SK-N-SH (cell line): ENCODE measurements around the gene TNFRSF14. TPM values are rescaled to one million over a fixed set of nuclear protein-coding genes. Genes with fewer than 3 reads are reported as not detected.

Source experiments
- CTCF ChIA-PET: fragments of 300-600, 350-600 bp; formaldehyde crosslinking; extraction: SDS; loops from one replicate; lab custom pipeline; 2021; lab: Yijun Ruan, JAX
- POLR2A ChIA-PET: fragments of 350-600 bp; sonication (Branson Sonifier 250); formaldehyde crosslinking; extraction: SDS; loops from one replicate; lab custom pipeline; 2020; ENCODE audit warnings: antibody characterized with exemption, inconsistent platforms; lab: Yijun Ruan, JAX
- DNase-seq: peaks from one replicate; pipeline ENCODE4 v3.0.0; 2012
- H2AFZ ChIP-seq: fragments of 200-600 bp; sonication (generic); 2 replicates; pipeline ENCODE4 v1.8.1; 2016; ENCODE audit warnings: antibody characterized with exemption, mild to moderate bottlenecking, low read depth
- H3F3A ChIP-seq: fragments of 200-600 bp; sonication (generic); replicated peaks from 2 replicates; pipeline ENCODE3; 2016; ENCODE audit warnings: antibody characterized with exemption, mild to moderate bottlenecking; ENCODE audit not compliant: insufficient read depth
- H3K27ac ChIP-seq, 2 experiments: fragments of 200-500 bp in 1 of 2; fragments of 200-600 bp in 1 of 2; sonication (Bioruptor generic) in 1 of 2; sonication (generic), shearing (Covaris generic) in 1 of 2; 2 replicates each; pipeline versions ENCODE4 v1.5.1 to v1.6.1; 2014 to 2016; ENCODE audit warnings: low read depth in 2 of 2, inconsistent platforms in 1 of 2, low read length in 1 of 2, mild to moderate bottlenecking in 1 of 2, mixed read lengths in 1 of 2
- H3K27me3 ChIP-seq: fragments of 200-600 bp; sonication (generic), shearing (Covaris generic); 2 replicates; pipeline ENCODE4 v1.6.1; 2016; ENCODE audit warnings: mixed run types; ENCODE audit not compliant: insufficient read depth
- H3K36me3 ChIP-seq, 2 experiments: fragments of 200-500 bp in 1 of 2; fragments of 200-600 bp in 1 of 2; sonication (Bioruptor generic) in 1 of 2; sonication (generic) in 1 of 2; replicated peaks in 1 of 2; 2 replicates each; pipeline versions ENCODE3 to v1.5.1; 2014 to 2016; ENCODE audit warnings: low read length in 1 of 2, mild to moderate bottlenecking in 1 of 2; ENCODE audit not compliant: insufficient read depth in 2 of 2, control insufficient read depth in 1 of 2
- H3K4me1 ChIP-seq, 2 experiments: fragments of 200-500 bp in 1 of 2; fragments of 200-600 bp in 1 of 2; sonication (Bioruptor generic) in 1 of 2; sonication (generic), shearing (Covaris generic) in 1 of 2; 2 replicates each; pipeline versions ENCODE4 v1.5.1 to v1.6.1; 2014 to 2016; ENCODE audit warnings: low read depth in 1 of 2, low read length in 1 of 2, mixed run types in 1 of 2; ENCODE audit not compliant: insufficient read depth in 2 of 2, control insufficient read depth in 1 of 2
- H3K4me2 ChIP-seq: fragments of 200-600 bp; sonication (generic), shearing (Covaris generic); 2 replicates; pipeline ENCODE4 v1.6.1; 2017; ENCODE audit warnings: mixed run types
- H3K4me3 ChIP-seq, 2 experiments: fragments of 200-500 bp in 1 of 2; fragments of 200-600 bp in 1 of 2; sonication (Bioruptor generic) in 1 of 2; sonication (generic), shearing (Covaris generic) in 1 of 2; 2 replicates each; pipeline versions ENCODE4 v1.5.1 to v1.8.1; 2014 to 2016; ENCODE audit warnings: low read depth in 2 of 2, inconsistent platforms in 1 of 2, low read length in 1 of 2, mild to moderate bottlenecking in 1 of 2, mixed read lengths in 1 of 2, moderate library complexity in 1 of 2
- H3K79me2 ChIP-seq: fragments of 200-600 bp; sonication (generic); 2 replicates; pipeline ENCODE4 v1.8.1; 2017; ENCODE audit warnings: mild to moderate bottlenecking; ENCODE audit not compliant: insufficient read depth
- H3K9ac ChIP-seq: fragments of 200-600 bp; sonication (generic); 2 replicates; pipeline ENCODE4 v1.6.1; 2017; ENCODE audit warnings: mixed run types
- H3K9me2 ChIP-seq: fragments of 200-600 bp; sonication (generic); 2 replicates; pipeline ENCODE4 v1.6.1; 2017; ENCODE audit warnings: mixed run types
- H3K9me3 ChIP-seq: fragments of 200-600 bp; sonication (generic); 2 replicates; pipeline ENCODE4 v1.6.1; 2017; ENCODE audit warnings: mixed run types, mild to moderate bottlenecking, moderate library complexity
- H4K20me1 ChIP-seq: fragments of 200-600 bp; sonication (generic); 2 replicates; pipeline ENCODE4 v1.6.1; 2017; ENCODE audit warnings: mild to moderate bottlenecking, mixed run types; ENCODE audit not compliant: insufficient read depth
- CHD2 ChIP-seq: fragments of 150-350 bp; IDR thresholded peaks from 2 replicates; pipeline ENCODE4 v1.6.1; 2018; ENCODE audit warnings: low read length; ENCODE audit not compliant: partially characterized antibody
- EP300 ChIP-seq, 2 experiments: IDR thresholded peaks; 2 replicates each; pipeline versions ENCODE4 v1.4.0 to v1.6.1; 2012; ENCODE audit warnings: borderline replicate concordance in 1 of 2, low read depth in 1 of 2, low read length in 1 of 2
- EZH2phosphoT487 ChIP-seq: fragments of 200-600 bp; sonication (generic); IDR thresholded peaks from 2 replicates; pipeline ENCODE4 v1.6.1; 2017; ENCODE audit warnings: low read depth, mixed run types, mild to moderate bottlenecking, antibody characterized with exemption, moderate library complexity, borderline replicate concordance
- FOSL2 ChIP-seq: IDR thresholded peaks from 2 replicates; pipeline ENCODE4 v1.4.0; 2012; ENCODE audit warnings: low read depth, mild to moderate bottlenecking, moderate library complexity, borderline replicate concordance
- GABPA ChIP-seq: IDR thresholded peaks from 2 replicates; pipeline ENCODE4 v1.4.0; 2012; ENCODE audit warnings: low read depth, mild to moderate bottlenecking
- GATA2 ChIP-seq: sonication (generic); formaldehyde crosslinking; IDR thresholded peaks from 2 replicates; pipeline ENCODE4 v1.5.0; 2020; ENCODE audit warnings: mild to moderate bottlenecking, missing genetic modification reagents
- JUND ChIP-seq: IDR thresholded peaks from 2 replicates; pipeline ENCODE4 v1.4.0; 2012
- MXI1 ChIP-seq: IDR thresholded peaks from 2 replicates; pipeline ENCODE4 v1.6.1; 2012; ENCODE audit warnings: mild to moderate bottlenecking, low read depth, low read length, improper control_type of control experiment
- NFIC ChIP-seq: IDR thresholded peaks from 2 replicates; pipeline ENCODE4 v1.4.0; 2012; ENCODE audit warnings: borderline replicate concordance
- POLR2AphosphoS5 ChIP-seq: IDR thresholded peaks from 2 replicates; pipeline ENCODE4 v1.6.1; 2012; ENCODE audit warnings: low read depth, low read length
- RAD21 ChIP-seq: IDR thresholded peaks from 2 replicates; pipeline ENCODE4 v1.6.1; 2012; ENCODE audit warnings: mild to moderate bottlenecking, low read length
- RCOR1 ChIP-seq: fragments of 150-350 bp; IDR thresholded peaks from 2 replicates; pipeline ENCODE4 v1.6.1; 2017; ENCODE audit warnings: antibody characterized with exemption, low read length
- RFX5 ChIP-seq: IDR thresholded peaks from 2 replicates; pipeline ENCODE4 v1.6.1; 2012; ENCODE audit warnings: mild to moderate bottlenecking, improper control_type of control experiment, low read length
- RXRA ChIP-seq: IDR thresholded peaks from 2 replicates; pipeline ENCODE4 v1.4.0; 2012; ENCODE audit warnings: low read depth, mild to moderate bottlenecking, borderline replicate concordance
- SIN3A ChIP-seq: IDR thresholded peaks from 2 replicates; pipeline ENCODE4 v1.6.1; 2012; ENCODE audit warnings: low read depth, mild to moderate bottlenecking, low read length, moderate library complexity, borderline replicate concordance
- SMC3 ChIP-seq: IDR thresholded peaks from 2 replicates; pipeline ENCODE4 v1.6.1; 2012; ENCODE audit warnings: low read depth, low read length, improper control_type of control experiment
- TCF12 ChIP-seq: IDR thresholded peaks from 2 replicates; pipeline ENCODE4 v1.4.0; 2012
- TEAD4 ChIP-seq: IDR thresholded peaks from 2 replicates; pipeline ENCODE4 v1.4.0; 2012; ENCODE audit warnings: mild to moderate bottlenecking, borderline replicate concordance; ENCODE audit not compliant: insufficient read depth
- YY1 ChIP-seq: IDR thresholded peaks from 2 replicates; pipeline ENCODE4 v1.4.0; 2012; ENCODE audit warnings: low read depth, mild to moderate bottlenecking
- WGBS: methylation state at CpG from one replicate; pipeline ENCODE4 v1.1.6; 2017; ENCODE audit warnings: low lambda C conversion rate; 5-methylcytosine and 5-hydroxymethylcytosine counted together
- polyA plus RNA-seq, 3 experiments: library from polyadenylated mRNA; depleted of rRNA; stranded (reverse); fragments of >200 nt; gene quantifications; 2 replicates each; pipeline ENCODE4 v1.2.3, GENCODE V29; 2012
- TF ChIP-seq, protein P1 (sequence below): fragments of 150-350 bp; IDR thresholded peaks from 2 replicates; pipeline ENCODE4 v1.6.1; 2017; ENCODE audit warnings: antibody characterized with exemption, low read length, low read depth, borderline replicate concordance
- TF ChIP-seq, protein P2 (sequence below): IDR thresholded peaks from 2 replicates; pipeline ENCODE4 v1.4.0; 2012; ENCODE audit warnings: low read depth, borderline replicate concordance
- TF ChIP-seq, protein P3 (sequence below): fragments of 200-600 bp; sonication (generic); IDR thresholded peaks from 2 replicates; pipeline ENCODE4 v1.6.1; 2017; ENCODE audit warnings: antibody characterized with exemption, mild to moderate bottlenecking, moderate library complexity
- TF ChIP-seq, protein P4 (sequence below): IDR thresholded peaks from 2 replicates; pipeline ENCODE4; 2012
- TF ChIP-seq, protein P5 (sequence below): IDR thresholded peaks from 2 replicates; pipeline ENCODE4 v1.4.0; 2012; ENCODE audit warnings: low read depth

TNFRSF14 gene
- polyA plus RNA-seq, 1 of the 3 experiments (the other 2 are of a cell fraction): 0.28 TPM

DNA sequence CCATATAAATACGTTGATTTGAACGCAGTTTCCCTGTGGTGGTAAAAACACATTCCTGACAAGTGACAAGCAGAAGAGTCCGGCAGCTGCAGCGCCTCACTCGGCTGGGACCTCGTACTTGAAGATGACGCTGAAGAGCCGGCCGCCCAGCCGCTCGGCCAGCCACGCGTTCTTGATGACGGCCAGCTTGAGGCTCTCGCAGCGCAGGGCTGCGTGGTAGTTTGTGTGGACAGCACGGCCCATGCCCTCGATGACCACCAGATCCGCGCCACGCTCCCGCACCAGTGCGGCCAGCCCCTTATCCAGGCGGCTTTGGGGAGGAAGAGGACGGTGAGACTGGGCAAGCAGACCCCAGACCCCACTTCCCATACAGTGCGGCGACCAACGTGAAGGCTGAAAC lies 47.4 kb upstream of the TNFRSF14 start:
- Histone ChIP-seq H4K20me1 (no peaks in the 10 kb centered on the region), H3K79me2 (no peaks in the 10 kb centered on the region), H3K4me2 (no peak overlapping the region), H3K36me3 (peaks cover 0 to 55% of the 10 kb centered on the region in 2 experiments), H2AFZ (no peak overlapping the region), H3K4me1 (no peaks in the 10 kb centered on the region; a peak in 1 of 4 replicates), H3K9ac (no peak overlapping the region), H3K4me3 (no peak overlapping the region), H3F3A (no peaks in the 10 kb centered on the region), H3K9me2 (no peaks in the 10 kb centered on the region), H3K27me3 (no peaks in the 10 kb centered on the region), H3K27ac (no peak overlapping the region), H3K9me3 (no peaks in the 10 kb centered on the region)
- 97% methylated on average over 8 of the region's 29 CpGs for WGBS
- ChIA-PET POLR2A (no interaction called here), CTCF (interaction anchor here (1.0 to 1.3 kb wide), 3 partner anchors 16 to 314 kb away, joined by 3 to 4 read pairs (median 3); partner anchors contain the start of gene FAAP20)
- TF ChIP-seq, protein P1, sequence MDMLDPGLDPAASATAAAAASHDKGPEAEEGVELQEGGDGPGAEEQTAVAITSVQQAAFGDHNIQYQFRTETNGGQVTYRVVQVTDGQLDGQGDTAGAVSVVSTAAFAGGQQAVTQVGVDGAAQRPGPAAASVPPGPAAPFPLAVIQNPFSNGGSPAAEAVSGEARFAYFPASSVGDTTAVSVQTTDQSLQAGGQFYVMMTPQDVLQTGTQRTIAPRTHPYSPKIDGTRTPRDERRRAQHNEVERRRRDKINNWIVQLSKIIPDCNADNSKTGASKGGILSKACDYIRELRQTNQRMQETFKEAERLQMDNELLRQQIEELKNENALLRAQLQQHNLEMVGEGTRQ: no peak
- no peak for TF ChIP-seq MXI1
- no peak for TF ChIP-seq GABPA
- TF ChIP-seq FOSL2: no peak
- TF ChIP-seq POLR2AphosphoS5: no peak
- no peak for TF ChIP-seq TEAD4
- TF ChIP-seq SIN3A: no peak
- TF ChIP-seq SMC3: no peak
- TF ChIP-seq TCF12: no peak
- no peak for TF ChIP-seq RAD21
- TF ChIP-seq NFIC: no peak
- TF ChIP-seq CHD2: no peak
- no peak for TF ChIP-seq RFX5
- TF ChIP-seq JUND: no peak
- no peak for TF ChIP-seq EP300 (IDR thresholded peaks at IDR 0.05; ENCODE audit: borderline replicate concordance in 1 of 2, low read depth in 1 of 2, low read length in 1 of 2)
- TF ChIP-seq, protein P2, sequence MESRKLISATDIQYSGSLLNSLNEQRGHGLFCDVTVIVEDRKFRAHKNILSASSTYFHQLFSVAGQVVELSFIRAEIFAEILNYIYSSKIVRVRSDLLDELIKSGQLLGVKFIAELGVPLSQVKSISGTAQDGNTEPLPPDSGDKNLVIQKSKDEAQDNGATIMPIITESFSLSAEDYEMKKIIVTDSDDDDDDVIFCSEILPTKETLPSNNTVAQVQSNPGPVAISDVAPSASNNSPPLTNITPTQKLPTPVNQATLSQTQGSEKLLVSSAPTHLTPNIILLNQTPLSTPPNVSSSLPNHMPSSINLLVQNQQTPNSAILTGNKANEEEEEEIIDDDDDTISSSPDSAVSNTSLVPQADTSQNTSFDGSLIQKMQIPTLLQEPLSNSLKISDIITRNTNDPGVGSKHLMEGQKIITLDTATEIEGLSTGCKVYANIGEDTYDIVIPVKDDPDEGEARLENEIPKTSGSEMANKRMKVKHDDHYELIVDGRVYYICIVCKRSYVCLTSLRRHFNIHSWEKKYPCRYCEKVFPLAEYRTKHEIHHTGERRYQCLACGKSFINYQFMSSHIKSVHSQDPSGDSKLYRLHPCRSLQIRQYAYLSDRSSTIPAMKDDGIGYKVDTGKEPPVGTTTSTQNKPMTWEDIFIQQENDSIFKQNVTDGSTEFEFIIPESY: no peak
- no peak for TF ChIP-seq RXRA
- no peak for DNase-seq

DNA sequence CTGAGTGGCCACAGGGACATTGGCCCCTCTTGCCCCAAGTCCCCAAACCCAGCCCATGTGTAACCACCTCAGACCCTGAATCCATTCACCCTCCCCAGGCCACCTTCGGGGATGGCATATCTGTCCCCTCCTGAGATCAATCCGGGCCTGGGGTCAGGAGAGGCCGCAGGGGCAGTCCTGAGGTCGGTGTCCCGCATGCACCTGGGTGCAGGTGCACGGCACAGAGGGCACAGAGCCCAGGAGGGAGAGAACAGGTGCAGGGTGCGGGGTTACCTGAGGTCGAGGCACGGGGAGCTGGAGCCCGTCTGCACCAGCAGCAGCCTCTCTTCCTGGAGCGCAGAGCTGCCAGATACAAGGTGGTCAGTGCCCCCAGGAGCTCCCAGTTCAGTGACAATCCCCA lies 46.6 kb upstream of the TNFRSF14 start:
- Histone ChIP-seq H3K36me3 (peaks cover 0 to 60% of the 10 kb centered on the region in 2 experiments), H3K9ac (no peak overlapping the region), H3K4me1 (no peaks in the 10 kb centered on the region; a peak in 1 of 4 replicates), H2AFZ (no peak overlapping the region), H3K27me3 (no peaks in the 10 kb centered on the region), H3K9me3 (no peaks in the 10 kb centered on the region), H4K20me1 (no peaks in the 10 kb centered on the region), H3K79me2 (no peaks in the 10 kb centered on the region), H3F3A (no peaks in the 10 kb centered on the region), H3K27ac (no peak overlapping the region), H3K4me2 (no peak overlapping the region), H3K4me3 (no peak overlapping the region), H3K9me2 (no peaks in the 10 kb centered on the region)
- no peak for DNase-seq
- 92% methylated on average over 7 of the region's 11 CpGs for WGBS
- ChIA-PET CTCF (interaction anchor here (0.9 to 1.3 kb wide), 4 partner anchors 9 to 315 kb away, joined by 3 to 7 read pairs (median 3); partner anchors contain the start of gene FAAP20), POLR2A (no interaction called here)
- TF ChIP-seq TCF12 (no peak), RCOR1 (no peak), FOSL2 (no peak), YY1 (no peak), NFIC (no peak), SMC3 (no peak), RFX5 (no peak), GATA2 (CRISPR knock-in tag) (no peak), EZH2phosphoT487 (no peak), EP300 (IDR thresholded peaks at IDR 0.05; ENCODE audit: borderline replicate concordance in 1 of 2, low read depth in 1 of 2, low read length in 1 of 2) (no peak)
- TF ChIP-seq, protein P3, sequence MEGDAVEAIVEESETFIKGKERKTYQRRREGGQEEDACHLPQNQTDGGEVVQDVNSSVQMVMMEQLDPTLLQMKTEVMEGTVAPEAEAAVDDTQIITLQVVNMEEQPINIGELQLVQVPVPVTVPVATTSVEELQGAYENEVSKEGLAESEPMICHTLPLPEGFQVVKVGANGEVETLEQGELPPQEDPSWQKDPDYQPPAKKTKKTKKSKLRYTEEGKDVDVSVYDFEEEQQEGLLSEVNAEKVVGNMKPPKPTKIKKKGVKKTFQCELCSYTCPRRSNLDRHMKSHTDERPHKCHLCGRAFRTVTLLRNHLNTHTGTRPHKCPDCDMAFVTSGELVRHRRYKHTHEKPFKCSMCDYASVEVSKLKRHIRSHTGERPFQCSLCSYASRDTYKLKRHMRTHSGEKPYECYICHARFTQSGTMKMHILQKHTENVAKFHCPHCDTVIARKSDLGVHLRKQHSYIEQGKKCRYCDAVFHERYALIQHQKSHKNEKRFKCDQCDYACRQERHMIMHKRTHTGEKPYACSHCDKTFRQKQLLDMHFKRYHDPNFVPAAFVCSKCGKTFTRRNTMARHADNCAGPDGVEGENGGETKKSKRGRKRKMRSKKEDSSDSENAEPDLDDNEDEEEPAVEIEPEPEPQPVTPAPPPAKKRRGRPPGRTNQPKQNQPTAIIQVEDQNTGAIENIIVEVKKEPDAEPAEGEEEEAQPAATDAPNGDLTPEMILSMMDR: no peak
- TF ChIP-seq, protein P4, sequence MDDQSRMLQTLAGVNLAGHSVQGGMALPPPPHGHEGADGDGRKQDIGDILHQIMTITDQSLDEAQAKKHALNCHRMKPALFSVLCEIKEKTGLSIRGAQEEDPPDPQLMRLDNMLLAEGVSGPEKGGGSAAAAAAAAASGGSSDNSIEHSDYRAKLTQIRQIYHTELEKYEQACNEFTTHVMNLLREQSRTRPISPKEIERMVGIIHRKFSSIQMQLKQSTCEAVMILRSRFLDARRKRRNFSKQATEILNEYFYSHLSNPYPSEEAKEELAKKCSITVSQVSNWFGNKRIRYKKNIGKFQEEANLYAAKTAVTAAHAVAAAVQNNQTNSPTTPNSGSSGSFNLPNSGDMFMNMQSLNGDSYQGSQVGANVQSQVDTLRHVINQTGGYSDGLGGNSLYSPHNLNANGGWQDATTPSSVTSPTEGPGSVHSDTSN: no peak
- TF ChIP-seq, protein P5, sequence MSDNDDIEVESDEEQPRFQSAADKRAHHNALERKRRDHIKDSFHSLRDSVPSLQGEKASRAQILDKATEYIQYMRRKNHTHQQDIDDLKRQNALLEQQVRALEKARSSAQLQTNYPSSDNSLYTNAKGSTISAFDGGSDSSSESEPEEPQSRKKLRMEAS: no peak
